Activated CD4-positive, alpha-beta T cell treated with anti-CD3 and anti-CD28 coated beads for 4 hours (primary cell): Measurements from ENCODE around the gene HSPB7.
"Not testable (repeated sequence)": the region's sequence is repeated elsewhere in the genome, so short reads cannot be mapped to it uniquely, and the experiment has no call there.

ENCODE experiments used
- DNase-seq, 2 donors: peaks; one replicate each; pipeline ENCODE4 v3.0.0-alpha.2; 2020

HSPB7 gene

DNA sequence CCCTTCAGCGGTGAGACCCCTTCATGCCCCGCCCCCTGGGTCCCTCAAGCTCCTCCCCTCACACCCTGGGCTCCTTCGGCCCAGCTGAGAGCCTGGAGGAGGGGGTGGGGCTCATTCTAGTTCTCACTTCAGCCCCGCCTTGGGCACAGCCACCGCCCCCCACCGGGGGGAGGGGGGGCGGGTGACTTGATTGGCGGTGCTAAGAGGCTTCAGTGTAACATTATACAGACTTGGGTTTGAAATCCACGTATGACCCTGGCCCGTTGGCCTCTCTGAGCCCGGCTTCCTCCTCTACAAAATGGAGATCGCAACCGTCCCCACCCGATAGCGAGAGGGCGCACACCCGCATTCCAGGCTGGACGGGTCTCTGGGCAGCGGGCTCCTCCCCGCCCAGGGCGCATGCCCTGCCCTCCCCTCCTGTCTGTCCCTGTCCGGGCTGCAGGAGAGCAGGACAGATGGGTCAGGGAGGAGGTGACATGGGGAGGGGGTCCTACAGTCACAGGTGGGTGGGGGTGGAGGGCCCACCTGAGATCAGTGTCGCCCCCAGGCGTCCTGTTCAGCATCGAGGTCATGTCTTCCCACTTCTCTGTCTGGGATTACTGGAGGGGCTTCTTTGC lies 30.8 kb upstream of the HSPB7 start:
- peak; percentile 15 to 41 for DNase-seq

DNA sequence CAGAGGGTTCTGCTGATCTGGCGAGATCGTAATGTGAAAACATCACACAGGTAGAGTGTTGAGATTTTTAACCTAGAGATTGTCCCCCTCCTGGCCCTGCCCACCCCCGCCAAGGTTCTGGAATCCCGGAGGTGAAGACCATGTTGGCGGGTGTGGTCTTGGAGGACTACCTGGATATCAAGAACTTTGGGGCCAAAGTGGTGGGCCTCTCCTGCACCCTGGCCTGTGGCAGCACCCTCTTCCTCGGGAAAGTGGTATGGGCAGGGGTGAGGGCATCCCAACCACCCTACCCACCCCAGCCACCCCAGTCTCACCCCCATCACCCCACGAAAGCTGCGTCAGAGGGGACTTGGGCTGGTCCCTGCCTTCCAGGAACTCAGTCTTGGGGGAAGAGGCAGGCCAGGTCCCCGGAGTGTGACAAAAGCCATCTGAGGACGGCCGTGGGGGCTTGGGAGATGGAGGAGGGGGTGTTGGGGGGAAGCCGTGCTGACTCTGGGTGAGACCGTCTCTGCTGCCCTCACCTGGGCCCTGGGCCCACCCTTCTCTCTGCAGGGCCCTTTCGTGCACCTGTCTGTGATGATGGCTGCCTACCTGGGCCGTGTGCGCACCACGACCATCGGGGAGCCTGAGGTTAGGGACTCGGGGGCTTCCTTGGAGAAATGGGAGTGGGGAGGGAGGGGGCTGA lies 30.1 kb upstream of the HSPB7 start:
- DNase-seq: no peak

DNA sequence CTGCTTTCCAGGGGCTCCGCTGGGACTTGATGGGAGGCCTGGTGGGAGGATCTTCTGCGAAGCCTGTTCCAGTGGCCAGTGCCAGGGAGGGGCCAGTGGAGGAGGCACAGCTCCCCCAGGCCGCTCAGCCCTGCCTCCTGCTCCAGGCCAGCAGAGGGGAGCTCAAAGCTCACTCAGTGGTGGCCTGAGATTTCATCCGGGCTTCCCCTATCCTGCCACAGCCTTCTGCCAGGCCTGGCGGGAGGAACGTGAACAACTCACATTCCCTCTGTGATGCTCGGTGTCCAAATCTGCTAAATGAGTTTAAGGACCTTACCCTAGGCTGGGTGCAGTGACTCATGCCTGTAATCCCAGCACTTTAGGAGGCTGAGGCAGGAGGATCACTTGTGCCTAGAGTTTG lies 29.0 kb upstream of the HSPB7 start:
- no peak for DNase-seq

DNA sequence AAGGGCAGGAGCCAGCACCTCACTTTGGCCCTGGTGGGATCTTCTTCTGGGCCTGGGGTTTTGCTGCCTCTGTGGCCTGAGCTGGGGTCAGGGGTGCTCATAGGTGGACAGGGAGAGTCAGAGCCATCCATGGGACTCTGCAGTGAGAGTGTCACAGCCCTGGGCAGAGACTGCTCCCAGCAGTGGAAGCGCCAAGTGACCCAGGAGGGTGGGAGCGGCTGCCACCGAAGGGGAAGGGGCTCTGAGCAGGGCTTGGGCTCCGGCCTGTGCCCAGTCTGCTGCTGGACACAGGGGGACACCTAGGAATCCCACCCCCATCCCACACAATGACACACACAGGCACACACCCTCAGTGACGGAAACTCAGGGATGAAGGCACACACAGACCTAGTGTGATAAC lies 26.1 kb upstream of the HSPB7 start:
- DNase-seq: no peak

DNA sequence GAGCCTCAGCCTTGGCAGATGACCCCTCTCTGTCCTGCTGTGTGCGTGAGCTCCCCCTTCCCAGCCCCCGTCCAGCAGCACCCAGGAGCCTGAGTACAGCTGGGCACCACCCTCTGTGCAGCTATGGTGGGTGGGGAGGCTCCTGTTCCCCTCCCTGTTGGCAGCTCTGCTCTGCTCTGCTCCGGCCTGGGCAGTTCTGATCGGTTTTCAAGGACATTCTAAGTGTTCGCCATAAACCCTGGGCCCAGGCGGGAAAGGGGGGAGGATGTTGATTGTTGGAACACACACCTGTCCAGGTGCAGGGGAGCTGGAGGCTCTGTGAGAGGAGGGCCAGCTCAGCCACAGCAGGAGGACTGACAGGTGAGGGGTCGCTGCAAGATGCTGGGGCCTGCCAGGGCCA lies 25.7 kb upstream of the HSPB7 start, which contains the start of gene CLCNKB:
Gene CLCNKB, plus strand, starts transcription at position 262 of the 400 bp plus-strand sequence. CDS start 711 bp downstream, outside the sequence.
- no peak for DNase-seq

DNA sequence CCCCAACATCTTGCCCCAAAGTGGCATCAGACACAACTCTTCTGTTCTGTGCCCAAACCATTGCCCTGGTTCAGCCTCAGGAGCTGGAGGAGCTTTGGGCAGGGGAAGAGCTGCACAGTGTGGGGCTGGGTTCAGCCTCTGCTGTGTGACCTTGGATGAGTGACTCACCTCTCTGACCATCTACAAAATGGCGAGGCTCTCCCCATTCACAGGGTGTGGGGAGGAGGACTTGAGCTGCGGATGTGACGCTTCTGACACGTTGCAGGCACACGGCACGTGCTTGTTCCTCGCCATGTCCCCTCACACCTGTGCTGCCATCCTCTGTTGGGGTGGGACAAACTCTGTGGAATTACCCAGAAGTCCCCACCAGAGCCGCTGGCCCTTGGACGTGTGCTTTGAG lies 24.8 kb upstream of the HSPB7 start:
- DNase-seq: not testable (repeated sequence)

DNA sequence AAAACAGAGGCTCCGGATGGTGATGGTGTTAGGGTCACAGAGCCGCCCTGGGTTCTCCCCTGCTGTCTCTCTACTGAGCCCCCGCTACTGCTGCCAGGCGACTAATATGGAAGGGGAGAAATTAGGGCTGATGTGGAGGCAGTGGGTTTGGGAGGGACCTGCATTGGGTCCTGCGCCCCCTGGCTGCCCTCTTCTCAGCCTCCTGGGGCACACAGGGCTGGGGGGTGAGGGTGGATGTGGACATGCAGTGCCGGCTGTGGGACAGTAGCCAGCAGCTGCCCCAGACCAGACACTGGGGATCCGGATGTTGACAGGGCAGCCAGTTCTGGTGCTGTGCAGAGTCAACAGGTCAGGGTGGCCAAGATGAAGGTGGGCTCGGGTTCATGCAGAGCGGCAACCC lies 24.3 kb upstream of the HSPB7 start:
- no peak for DNase-seq

DNA sequence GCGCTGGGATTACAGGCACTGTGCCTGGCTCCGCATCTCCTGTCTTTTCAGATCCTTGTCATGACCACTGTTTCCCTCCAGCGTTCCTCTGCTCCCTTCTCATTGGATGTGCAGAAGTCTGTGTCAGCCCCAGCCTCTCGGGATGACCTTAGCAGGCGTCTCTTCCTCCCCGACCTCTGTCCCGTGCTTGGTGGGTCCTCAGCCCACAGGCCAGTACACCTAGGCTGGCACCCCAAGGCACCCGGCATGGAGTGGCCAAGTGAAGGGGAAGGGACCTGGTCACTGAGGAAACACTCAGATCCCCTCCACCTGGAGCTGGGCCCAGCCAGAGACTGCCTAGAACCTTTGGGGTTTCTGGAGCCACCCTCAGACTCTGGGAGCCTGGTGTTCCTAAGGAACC lies 23.4 kb upstream of the HSPB7 start:
- DNase-seq: no peak

DNA sequence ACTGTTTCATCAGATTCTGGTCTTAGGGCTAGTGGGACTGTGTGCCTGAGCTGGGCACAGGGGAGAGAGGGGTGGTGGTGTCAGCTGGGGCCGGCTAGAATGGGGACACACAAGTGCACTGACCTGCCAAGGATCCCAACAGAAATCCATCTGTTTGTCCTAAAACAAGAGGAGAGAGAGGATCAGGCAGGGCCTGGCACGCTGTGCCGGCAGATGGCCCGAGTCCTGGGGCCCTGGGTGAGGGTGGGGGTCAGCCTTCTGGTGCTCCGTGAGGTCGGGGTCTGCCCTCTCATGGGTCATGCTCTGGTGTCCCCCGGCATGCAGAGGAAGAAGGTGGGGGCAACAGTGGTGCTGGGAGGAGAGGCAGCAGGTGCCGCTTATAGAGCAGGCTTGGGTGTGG lies 22.0 kb upstream of the HSPB7 start:
- not testable (repeated sequence) for DNase-seq

DNA sequence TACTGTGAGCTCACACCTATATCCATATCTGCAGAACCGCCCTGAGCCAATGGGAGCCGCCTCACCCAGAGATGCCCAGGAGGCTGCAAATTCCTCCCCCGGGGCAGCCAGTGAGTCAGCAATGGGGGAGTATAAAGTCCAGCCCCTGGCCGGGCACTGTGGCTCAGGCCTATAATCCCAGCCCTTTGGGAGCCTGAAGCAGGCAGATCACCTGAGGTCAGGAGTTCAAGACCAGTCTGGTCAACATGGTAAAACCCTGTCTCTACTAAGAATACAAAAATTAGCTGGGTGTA lies 20.7 kb upstream of the HSPB7 start:
- DNase-seq: no peak

DNA sequence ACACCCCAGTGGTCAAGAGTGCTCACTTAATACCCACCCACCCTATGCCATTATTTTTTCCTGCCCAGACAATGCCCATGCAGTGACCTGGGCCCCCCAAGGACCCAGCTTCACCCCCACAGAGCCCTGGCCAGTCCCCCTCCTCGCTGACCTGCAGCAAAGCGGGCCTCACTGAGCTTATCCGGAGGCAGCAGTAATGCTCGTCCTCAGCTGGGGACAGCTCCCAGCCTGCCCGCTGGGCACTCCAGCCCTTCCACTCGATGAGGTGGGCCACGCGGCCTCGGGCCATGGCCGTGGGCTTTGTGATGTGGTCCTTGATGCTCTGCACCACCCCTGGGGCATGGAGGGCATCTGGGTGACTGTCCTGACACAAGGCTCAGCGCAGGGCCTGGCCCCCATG lies 18.6 kb upstream of the HSPB7 start:
- DNase-seq: not testable (repeated sequence)

DNA sequence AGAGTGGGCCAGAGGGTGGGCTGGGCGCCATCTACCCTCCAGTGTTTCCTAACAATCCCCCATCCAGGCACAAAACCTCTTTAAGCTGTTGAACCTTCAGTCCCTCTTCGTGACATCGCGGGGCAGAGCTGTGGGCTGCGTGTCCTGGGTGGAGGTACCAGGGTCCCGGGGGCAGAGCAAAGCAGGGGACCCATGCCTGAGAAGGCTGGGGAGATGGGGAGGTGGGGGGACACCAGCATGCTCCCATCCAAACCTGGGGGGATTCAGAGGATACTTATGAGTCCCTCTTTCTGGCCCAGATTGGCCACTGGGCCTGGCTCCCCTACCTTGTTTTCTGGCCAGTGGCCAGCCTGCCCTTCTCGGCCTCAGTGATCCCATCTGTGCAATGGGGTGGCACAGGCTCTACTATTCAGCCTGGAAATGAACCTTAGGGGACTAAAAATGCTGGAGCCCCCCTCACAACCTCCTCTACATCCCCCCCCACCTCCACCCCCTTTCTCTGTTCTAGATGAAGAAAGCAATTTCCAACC lies 15.3 kb upstream of the HSPB7 start:
- DNase-seq: not testable (repeated sequence)

DNA sequence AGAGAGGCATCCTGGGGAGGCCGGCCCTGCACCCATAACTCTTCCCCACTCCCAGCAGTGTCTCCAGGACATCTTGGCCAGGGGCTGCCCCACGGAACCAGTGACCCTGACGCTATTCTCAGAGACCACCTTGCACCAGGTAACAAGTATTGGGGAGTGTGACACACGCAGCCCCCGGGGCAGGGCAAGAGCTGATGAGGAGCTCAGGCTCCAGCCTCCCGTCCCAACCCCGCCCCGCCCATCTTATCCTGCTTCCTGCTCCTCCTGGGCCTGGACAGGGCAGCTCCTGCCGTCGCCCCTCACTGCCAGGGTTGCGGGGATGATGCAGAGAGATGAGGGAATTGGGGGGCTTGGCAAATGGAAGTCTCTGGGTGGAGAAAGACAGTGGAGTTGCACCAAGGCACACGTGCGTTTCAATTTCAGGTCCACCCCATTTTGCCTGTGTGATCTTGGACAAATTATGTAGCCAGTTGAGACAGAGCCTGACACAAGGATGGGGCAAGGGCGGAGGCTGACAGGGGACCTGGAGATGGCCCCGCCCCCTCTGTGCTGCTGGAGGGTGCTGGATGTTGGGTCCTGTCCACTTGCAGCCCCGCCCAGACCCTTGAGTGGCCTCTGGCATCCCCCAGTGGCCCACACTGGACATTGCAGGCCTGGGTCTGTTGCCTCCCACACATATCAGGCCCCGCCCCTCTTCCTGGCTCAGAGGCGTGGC lies 14.7 kb upstream of the HSPB7 start:
- DNase-seq: peak; percentile 42

DNA sequence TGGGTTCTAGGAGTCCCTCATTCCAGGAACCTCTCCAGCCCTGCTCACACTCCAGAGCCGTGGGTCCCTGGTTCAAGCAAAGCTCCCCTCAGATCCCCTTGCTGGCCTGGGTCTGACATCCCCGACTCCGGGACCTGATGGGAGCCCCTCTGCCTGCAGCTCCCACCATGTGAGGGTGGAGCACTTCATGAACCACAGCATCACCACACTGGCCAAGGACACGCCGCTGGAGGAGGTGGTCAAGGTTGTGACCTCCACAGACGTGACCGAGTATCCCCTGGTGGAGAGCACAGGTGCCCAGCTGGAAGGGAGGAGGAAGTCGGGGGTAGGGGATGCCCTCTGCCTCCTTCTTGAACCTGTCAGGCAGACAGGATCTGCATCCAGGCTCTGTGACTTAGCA lies 13.7 kb upstream of the HSPB7 start:
- no peak for DNase-seq

DNA sequence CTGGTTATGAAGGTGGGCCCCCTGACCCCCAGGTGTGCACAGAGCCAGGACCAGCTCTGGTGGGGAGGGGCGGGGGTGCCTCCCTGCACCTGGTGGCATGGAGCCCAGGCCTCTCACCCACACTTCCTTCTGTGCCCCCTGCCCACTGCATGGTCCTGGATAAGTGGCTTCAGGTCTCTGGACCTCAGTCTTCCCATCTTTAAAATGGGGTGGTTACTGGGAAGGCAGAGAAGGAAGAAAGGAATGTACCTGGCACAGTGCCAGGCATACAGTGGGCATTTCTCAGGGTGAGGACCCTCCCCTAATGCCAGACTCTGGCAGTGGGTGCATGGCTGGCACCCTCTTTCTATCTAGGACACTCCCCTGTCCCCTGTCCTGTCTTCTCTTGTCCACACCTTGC lies 11.4 kb upstream of the HSPB7 start:
- no peak for DNase-seq

DNA sequence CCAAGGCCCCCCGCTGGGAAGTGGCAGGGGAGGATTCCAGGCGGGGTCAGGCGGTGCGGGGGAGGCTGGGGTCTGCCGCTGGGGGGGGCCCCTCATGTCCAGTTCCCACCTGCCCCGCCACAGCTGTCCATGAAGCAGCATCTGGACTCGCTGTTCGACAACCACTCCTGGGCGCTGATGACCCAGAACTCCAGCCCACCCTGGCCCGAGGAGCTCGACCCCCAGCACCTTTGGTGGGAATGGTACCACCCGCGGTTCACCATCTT lies 11.1 kb upstream of the HSPB7 start:
- not testable (repeated sequence) for DNase-seq

DNA sequence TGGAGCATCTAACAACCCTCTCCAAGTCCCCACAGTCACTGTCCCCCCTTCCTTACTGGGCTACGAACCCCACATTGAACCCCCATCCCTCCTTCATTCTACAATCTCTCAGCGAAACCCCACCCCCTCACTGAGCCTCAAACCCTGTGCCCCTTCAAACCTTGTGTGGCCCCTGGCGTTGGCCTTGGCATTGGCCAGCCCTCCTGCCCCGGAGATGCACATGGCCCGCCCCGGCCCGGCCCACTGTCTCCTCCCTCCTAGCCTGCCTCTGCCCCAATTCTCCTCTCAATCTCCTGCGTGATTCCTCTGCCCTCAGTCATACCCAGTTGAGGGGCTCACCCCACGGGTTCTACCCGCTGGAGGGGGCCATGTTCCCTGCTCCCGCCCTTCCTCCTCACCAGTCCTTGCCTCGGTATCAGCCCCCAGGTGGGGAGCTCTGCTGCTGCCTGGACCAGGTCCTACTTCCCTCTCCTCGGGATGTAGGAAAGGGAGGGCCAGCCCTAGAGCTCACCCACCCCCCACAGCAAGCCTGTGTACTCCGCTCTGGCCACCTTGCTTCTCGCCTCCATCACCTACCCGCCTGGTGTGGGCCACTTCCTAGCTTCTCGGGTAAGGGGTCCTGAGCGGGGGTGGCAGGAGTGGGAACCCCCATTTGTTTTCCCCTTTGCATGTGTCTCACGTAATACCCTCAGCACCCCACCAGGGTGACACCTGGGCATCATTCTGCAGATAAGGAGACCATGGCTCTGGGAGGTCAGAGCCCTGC lies 10.6 kb upstream of the HSPB7 start:
- DNase-seq: no peak

DNA sequence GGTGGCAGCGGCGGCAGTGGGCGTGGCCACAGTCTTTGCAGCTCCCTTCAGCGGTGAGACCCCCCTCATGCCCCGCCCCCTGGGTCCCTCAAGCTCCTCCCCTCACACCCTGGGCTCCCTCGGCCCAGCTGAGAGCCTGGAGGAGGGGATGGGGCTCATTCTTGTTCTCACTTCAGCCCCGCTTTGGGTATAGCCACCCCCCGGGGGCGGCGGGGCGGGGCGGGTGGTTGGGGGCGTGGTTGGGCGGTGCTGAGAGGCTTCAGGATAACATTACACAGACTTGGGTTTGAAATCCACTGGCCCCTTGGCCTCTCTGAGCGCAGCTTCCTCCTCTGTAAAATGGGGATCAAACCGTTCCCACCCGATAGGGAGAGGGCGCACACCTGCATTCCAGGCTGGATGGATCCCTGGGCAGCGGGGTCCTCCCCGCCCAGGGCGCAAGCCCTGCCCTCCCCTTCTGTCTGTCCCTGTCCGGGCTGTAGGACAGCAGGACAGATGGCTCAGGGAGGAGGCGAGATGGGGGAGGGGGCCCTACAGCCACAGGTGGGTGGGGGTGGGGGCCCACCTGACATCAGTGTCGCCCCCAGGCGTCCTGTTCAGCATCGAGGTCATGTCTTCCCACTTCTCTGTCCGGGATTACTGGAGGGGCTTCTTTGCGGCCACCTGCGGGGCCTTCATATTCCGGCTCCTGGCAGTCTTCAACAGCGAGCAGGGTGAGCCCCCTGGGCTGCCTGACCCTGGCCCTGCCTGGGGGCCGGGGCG lies 9.1 kb upstream of the HSPB7 start:
- peak; percentile 16 to 51 for DNase-seq

DNA sequence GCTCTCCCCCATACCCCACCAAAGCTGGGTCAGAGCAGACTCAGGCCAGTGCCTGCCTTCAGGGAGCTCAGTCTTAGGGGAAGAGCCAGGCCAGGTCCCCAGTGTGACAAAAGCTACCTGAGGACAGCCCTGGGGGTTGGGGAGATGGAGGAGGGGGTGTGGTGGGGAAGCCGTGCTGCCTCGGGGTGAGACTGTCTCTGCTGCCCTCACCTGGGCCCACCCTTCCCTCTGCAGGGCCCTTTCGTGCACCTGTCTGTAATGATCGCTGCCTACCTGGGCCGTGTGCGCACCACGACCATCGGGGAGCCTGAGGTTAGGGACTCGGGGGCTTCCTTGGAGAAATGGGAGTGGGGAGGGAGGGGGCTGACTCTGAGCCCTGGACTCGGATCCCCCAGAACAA lies 8.5 kb upstream of the HSPB7 start:
- DNase-seq: not testable (repeated sequence)

DNA sequence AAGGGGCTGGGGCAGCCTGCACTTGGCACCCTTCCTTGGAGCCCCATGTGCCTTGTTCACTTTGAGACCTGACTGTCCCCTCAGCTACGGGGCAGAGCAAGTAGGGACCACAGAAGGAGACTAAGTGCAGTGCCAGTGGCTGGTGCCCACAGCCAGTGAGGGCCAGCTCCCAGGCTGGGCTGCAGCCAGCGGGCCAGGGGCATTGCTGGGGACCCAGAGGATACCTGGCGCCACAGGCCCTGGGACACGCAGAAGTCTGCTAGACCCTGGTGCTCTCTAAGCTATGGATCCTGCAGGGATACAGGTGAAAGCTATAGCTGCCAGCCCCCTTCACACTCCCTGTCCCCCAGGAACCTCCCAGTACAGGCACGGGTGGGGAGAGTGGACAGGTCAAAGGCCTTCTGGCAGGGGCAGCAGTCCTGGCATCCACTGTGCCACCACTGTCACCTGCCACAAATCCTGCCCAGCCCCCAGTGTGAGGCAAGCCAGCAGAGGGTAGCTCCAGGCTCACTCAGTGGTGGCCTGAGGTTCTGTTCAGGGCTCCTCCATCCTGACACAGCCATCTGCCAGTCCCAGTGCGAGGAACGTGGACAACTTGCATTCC lies 5.3 kb upstream of the HSPB7 start:
- no peak for DNase-seq

DNA sequence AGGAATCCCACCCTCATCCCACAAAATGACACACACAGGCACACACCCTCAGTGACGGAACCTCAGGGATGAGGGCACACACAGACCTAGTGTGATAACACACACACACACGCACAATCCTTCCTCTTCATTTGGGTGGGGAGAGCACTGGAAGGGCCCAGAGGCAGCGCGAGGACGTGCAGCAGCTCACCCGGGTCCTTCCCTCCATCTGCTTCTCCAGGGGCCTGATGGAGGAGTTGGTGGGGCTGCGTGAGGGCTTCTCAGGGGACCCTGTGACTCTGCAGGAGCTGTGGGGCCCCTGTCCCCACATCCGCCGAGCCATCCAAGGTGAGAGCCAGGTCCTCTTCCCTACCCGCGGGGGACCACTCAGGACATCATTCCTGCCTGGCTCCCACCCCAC lies 4.5 kb upstream of the HSPB7 start:
- DNase-seq: no peak

DNA sequence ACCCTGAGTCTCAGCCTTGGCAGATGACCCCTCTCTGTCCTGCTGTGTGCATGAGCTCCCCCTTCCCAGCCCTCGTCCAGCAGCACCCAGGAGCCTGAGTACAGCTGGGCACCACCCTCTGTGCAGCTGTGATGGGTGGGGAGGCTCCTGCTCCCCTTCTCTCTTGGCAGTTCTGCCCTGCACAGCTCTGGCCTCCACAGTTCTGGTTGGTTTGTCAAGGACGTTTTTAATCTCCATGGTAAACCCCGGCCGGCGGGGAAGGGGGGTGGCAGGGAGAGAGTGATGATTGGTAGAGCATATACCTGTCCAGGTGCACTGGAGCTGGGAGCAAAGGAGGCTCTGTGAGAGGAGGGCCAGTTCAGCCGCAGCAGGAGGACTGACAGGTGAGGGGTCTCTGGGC lies 3.8 kb upstream of the HSPB7 start, which contains the start of gene CLCNKA:
Gene CLCNKA, plus strand, starts transcription at position 356 of the 400 bp plus-strand sequence. CDS start 584 bp downstream, outside the sequence.
- DNase-seq: no peak
